ENCODE results near the gene LRRC49.

GRCh38 chr15:70955151-70955550 lies 62.5 kb downstream of the LRRC49 start:
- TF ChIP-seq CTCF (conservative IDR thresholded peaks at IDR 0.05; ENCODE audit: low read length): no peak
- no peak for TF ChIP-seq EZH2phosphoT487 (IDR thresholded peaks at IDR 0.05; ENCODE audit: borderline replicate concordance)

Data from Loucy (cell line).